ENCODE measurements around the gene NAV2. TPM values are rescaled to one million over a fixed set of nuclear protein-coding genes. Genes with fewer than 3 reads are reported as not detected.
A peak's percentile ranks its signal among the peaks of the same experiment; 100 is the strongest.

NAV2 gene
- total and polyA plus RNA-seq, 2 experiments from 2014 or later = 26.0 to 45.0 TPM

DNA sequence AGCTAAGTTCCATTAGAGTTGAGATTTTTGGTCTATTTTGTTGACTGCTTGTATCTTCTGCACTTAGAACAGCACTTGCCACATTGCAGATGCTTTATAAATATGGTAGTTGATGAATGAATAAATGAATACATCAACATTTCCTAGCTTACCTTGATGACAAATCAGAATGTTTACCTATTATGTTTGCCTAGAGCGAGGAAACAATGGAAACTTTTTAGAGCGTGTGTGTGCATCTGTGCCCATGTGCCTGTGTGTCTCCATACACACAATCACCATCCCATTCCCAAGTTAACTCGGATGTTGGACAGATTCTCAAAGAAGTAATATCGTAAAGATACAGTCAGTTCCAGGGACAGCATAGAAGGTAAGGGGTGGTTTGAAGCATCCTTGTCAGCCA is 308.6 kb downstream of the NAV2 start:
- Mint-ChIP-seq H3K27me3 (ENCODE audit: insufficient read depth, low read depth, poor library complexity) (peaks cover 4% of the 10 kb centered on the region), H3K4me3 (no peak overlapping the region; the same call in 1 of the 3 replicates), H3K4me1 (peaks cover 45% of the 10 kb centered on the region), H3K27ac (no peak overlapping the region), H3K36me3 (ENCODE audit: low read depth) (0 out of 3 replicates have a peak, but pooled peaks cover 3% of the 10 kb centered on the region), H3K9me3 (no peaks in the 10 kb centered on the region)
- Histone ChIP-seq H3K4me1 (ENCODE audit: insufficient read depth) (peaks cover 68% of the 10 kb centered on the region), H4K20me1 (replicated peaks; ENCODE audit: insufficient read depth) (no peaks in the 10 kb centered on the region; the same call in 1 of the 2 replicates), H3K4me2 (peak overlapping the region; percentile 78), H3K9me2 (ENCODE audit: insufficient read depth) (peaks cover 4% of the 10 kb centered on the region; the same call in 1 of the 2 replicates), H3K4me3 (peak overlapping the region; percentile 56), H3K36me3 (ENCODE audit: insufficient read depth) (no peaks in the 10 kb centered on the region), H3K27ac (ENCODE audit: low read depth) (peak overlapping the region; percentile 82; the same call in 1 of the 2 replicates), H3F3A (replicated peaks; ENCODE audit: low read depth) (peaks cover 7% of the 10 kb centered on the region; the same call in 1 of the 2 replicates), H3K27me3 (ENCODE audit: insufficient read depth) (no peaks in the 10 kb centered on the region), H3K79me2 (replicated peaks; ENCODE audit: insufficient read depth) (peaks cover 24% of the 10 kb centered on the region), H2AFZ (no peak overlapping the region)
- DNase-seq (ENCODE audit: low spot score) (no peak), ATAC-seq (no peak)
- TF ChIP-seq EZH2 (IDR thresholded peaks at IDR 0.05; ENCODE audit: low read depth, unreplicated experiment) (no peak), NANOG (IDR thresholded peaks at IDR 0.05; ENCODE audit: borderline replicate concordance) (no peak), STAT1 (IDR thresholded peaks at IDR 0.05; ENCODE audit: unreplicated experiment) (no peak), REST (IDR thresholded peaks at IDR 0.05; ENCODE audit: unreplicated experiment) (no peak), POLR2AphosphoS5 (IDR thresholded peaks at IDR 0.05; ENCODE audit: low read depth) (no peak), EZH2phosphoT487 (IDR thresholded peaks at IDR 0.05; ENCODE audit: unreplicated experiment) (no peak), ZNF114 (CRISPR knock-in tag; IDR thresholded peaks at IDR 0.05) (no peak), CTCF (conservative IDR thresholded peaks at IDR 0.05; ENCODE audit: low read depth in 2 of 2) (no peak), JUNB (IDR thresholded peaks at IDR 0.05; ENCODE audit: unreplicated experiment) (no peak)
- TF ChIP-seq, protein P1, sequence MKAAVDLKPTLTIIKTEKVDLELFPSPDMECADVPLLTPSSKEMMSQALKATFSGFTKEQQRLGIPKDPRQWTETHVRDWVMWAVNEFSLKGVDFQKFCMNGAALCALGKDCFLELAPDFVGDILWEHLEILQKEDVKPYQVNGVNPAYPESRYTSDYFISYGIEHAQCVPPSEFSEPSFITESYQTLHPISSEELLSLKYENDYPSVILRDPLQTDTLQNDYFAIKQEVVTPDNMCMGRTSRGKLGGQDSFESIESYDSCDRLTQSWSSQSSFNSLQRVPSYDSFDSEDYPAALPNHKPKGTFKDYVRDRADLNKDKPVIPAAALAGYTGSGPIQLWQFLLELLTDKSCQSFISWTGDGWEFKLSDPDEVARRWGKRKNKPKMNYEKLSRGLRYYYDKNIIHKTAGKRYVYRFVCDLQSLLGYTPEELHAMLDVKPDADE (IDR thresholded peaks at IDR 0.05) = no peak

All from GM23338 (cell line).